ENCODE data around the gene MOCOS.
"Not testable (repeated sequence)": the region's sequence is repeated elsewhere in the genome, so short reads cannot be mapped to it uniquely, and the experiment has no call there.

The MOCOS gene, protein sequence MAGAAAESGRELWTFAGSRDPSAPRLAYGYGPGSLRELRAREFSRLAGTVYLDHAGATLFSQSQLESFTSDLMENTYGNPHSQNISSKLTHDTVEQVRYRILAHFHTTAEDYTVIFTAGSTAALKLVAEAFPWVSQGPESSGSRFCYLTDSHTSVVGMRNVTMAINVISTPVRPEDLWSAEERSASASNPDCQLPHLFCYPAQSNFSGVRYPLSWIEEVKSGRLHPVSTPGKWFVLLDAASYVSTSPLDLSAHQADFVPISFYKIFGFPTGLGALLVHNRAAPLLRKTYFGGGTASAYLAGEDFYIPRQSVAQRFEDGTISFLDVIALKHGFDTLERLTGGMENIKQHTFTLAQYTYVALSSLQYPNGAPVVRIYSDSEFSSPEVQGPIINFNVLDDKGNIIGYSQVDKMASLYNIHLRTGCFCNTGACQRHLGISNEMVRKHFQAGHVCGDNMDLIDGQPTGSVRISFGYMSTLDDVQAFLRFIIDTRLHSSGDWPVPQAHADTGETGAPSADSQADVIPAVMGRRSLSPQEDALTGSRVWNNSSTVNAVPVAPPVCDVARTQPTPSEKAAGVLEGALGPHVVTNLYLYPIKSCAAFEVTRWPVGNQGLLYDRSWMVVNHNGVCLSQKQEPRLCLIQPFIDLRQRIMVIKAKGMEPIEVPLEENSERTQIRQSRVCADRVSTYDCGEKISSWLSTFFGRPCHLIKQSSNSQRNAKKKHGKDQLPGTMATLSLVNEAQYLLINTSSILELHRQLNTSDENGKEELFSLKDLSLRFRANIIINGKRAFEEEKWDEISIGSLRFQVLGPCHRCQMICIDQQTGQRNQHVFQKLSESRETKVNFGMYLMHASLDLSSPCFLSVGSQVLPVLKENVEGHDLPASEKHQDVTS

DNA sequence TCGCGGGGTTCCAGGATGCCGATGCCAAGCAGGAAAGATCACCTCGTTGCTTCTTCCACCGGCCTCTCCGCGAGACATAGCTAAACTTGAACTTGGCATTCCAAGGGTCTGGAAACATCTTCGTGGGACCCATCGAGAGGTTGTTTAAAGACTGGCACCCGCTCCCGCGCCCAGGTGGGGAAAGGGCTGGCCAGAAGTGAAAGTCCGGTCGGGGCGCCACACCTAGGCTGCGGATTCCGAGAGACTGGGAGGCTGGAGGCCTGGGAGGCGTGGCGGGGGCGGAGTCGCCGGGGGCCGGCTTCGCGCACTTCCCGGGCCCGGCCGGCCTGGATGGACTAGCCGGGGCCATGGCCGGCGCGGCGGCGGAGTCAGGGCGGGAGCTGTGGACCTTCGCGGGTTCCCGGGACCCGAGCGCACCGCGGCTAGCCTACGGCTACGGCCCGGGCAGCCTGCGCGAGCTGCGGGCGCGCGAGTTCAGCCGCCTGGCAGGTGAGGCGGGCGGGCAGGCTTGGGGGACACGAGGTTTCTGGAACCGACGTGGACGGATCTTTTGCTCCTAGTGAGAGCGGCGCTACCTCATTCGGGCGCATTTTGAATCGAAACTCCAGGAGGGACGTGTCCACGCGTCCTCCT lies at the start of gene MOCOS:
TSS of gene MOCOS (plus strand) at position 305 of the 633 bp plus-strand sequence. CDS start at position 348, 43 bp downstream.
- peak; percentile 86 for DNase-seq

DNA sequence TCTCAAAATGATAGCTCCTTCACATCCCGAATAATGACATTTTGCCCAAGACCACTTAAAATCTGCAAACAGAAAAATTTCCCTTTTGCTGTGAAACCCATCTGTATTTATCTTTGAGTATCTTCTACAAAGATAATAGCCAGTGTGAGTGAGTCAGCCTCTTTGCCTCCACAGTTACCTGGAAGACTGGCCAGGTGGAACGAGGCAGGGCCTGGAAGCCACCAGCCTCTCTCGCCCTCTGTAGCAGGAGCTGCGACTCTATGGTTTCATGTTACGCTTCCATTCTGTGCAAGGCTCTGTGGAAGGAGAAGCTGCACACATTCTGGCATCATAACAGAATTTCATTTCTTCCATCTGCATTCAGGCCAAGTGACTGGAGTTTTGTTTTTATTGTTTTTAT lies 48.1 kb upstream of the MOCOS start:
- DNase-seq, result no peak

- DNase-seq, result no peak
Observed at GRCh38 chr18:36141576-36141975, 45.7 kb upstream of the MOCOS start.

- no peak for DNase-seq
Observed at GRCh38 chr18:36142751-36143150, 44.5 kb upstream of the MOCOS start.

GRCh38 chr18:36143391-36143790 lies 43.9 kb upstream of the MOCOS start:
- no peak for DNase-seq

- DNase-seq, result no peak
Observed at GRCh38 chr18:36149514-36150289, 37.6 kb upstream of the MOCOS start.

DNA sequence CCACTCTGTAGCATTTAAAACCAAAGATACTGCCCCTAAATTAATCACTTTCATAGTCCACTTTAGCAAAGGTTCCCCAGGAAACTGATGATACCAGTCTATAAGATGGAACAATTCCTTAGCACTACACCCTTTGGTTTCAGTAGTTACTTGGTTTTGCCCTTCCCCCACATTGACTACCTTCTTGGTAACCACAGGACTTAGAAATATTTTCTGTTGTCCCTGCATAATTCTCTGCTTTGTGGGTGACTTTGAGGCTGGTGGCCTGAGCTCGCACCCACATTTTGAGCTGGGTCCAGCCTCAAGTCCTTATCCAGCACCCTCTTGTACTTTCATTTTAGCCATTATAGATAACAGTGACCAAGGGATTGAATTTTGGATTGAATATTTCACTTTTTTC lies 34.5 kb upstream of the MOCOS start:
- DNase-seq, result no peak

DNA sequence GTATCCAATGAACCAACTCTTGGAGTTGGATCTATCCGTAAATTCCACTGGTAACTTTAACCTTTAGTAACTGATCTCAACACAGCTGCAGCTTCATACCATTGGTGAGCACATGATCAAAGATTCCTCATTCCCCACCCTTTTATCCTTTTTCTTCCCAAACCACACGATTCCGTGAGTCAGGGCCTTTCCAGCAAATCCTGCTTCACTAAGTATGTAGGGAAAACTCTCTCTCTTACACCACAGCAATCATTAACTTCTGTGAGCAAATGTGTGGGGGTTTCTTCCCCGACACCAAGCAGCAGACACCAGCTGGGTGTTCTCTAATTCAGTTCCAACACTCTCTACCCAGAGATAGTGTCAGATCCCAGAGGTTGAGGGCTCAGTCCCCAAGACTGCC lies 34.1 kb upstream of the MOCOS start:
- DNase-seq, result no peak

DNA sequence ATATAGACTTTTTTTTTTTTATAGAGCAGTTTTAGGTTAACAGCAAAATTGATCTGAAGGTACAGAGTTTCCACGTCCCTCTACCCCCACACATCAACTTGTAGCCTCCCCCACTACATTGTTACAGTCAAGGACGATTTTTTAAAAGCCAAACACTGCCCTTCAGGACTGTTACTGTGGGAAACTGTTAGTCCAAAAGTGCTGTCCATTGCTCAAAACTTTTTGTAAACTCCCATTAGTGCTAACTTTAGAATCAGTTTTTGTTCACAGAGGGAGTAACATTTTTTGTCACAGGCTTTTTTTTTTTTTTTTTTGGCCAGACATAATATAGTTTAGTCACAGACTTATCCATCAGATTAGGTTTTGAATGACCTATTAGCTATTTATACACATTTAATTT lies 33.5 kb upstream of the MOCOS start:
- DNase-seq, result no peak

GRCh38 chr18:36155851-36156757 lies 31.2 kb upstream of the MOCOS start:
- DNase-seq, result no peak

- no peak for DNase-seq
Observed at GRCh38 chr18:36157441-36157840, 29.9 kb upstream of the MOCOS start.

DNA sequence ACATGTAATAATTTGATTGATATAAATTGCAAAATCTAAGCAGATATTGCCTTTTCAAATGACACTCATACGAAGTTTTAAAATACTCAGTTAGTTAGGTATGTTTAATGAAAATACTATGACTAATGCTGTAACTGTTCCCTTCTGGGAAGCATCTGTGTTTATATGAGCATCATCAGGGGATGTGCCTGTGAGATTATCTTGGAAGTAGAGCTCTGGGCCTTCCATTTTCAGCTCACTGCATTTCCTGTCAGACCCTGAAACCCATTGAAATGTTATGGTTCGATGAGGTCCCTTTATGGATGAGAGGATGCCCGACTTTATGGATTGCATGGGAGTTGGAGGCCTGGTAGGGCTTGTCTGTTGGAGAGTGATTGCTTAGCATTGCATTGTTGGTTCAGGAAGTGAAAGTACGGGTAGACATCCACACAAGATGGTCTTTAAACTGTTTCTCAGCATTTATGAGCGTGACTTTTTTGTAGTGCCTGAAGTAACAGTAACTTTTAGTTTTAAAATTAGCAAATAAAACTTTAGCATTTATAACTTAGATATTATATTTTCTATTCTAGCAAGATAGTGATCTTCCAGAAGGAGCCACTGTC lies 28.9 kb upstream of the MOCOS start:
- DNase-seq, result no peak

DNA sequence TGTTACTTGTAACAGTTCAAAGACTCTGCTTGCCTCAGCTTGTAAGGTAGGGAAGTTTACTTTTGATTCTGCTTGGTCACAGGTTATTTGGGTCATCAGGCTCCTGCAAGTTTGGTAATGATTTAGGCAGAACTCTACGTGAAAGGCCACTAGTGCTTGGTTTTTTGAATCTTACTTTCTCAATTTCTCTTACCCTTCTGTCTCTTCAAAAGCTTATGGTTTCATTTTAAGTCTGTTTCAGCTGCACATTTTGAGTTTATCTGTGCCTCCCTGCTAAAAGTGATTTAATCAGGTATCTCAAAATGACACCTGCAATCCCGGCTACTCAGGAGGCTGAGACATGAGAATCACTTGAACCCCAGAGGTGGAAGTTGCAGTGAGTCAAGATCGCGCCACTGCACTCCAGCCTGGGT lies 26.3 kb upstream of the MOCOS start:
- DNase-seq, result no peak

DNA sequence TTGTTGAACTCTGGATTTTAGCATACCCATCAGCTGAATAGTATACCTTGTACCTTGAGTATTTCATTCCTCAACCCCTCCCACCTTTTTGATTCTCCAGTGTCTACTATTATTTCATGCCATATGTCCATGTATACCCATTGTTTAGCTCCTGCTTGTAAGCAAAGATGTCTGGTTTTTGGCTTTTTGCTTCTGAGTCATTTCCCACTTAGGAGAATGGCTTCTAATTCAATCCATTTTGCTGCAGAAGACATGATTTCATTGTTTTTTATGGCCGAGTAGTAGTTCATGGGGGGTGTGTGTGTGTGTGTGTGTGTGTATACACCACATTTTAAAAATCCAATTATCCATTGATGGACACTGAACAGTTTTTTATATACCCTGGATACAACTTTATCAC lies 24.3 kb upstream of the MOCOS start:
- DNase-seq, result no peak

GRCh38 chr18:36167692-36168218 lies 19.5 kb upstream of the MOCOS start:
- DNase-seq, result no peak

DNA sequence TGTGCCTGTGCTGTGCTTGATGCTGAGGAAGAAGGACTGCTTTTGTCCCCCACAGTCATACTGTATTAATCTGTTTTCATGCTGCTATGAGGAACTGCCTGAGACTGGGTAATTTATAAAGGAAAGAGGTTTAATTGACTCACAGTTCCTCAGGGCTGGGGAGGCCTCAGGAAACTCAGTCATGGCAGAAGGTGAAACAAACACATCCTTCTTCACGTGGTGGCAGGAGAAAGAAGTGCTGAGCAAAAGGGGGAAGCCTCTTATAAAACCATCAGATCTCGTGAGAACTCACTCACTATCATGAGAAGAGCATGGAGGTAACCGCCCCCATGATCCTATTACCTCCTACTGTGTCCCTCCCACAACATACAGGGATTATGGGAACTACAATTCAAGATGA lies 19.0 kb upstream of the MOCOS start:
- DNase-seq, result not testable (repeated sequence)

- DNase-seq, result no peak
Observed at GRCh38 chr18:36169938-36170337, 17.4 kb upstream of the MOCOS start.

DNA sequence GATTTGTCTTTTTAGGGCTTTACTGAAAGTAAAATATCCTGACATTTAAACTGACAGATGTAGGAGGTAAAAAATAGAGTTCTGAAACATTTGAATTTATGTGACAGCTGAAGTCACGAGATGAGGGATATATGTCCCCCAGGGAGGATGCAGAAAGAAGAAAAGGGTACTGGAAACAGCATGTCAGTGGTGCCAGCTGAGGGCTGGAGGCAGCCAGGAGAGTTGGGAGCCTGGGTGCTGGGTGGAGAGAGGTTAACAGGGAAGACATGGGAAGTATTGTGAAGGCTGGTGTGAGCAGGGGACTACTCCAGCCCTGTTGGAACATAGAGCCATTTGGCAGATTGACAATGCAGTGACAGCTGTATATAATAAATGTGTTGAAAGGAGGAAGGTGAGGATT lies 11.8 kb upstream of the MOCOS start:
- DNase-seq, result no peak

GRCh38 chr18:36176177-36176584 lies 11.1 kb upstream of the MOCOS start:
- DNase-seq, result no peak

DNA sequence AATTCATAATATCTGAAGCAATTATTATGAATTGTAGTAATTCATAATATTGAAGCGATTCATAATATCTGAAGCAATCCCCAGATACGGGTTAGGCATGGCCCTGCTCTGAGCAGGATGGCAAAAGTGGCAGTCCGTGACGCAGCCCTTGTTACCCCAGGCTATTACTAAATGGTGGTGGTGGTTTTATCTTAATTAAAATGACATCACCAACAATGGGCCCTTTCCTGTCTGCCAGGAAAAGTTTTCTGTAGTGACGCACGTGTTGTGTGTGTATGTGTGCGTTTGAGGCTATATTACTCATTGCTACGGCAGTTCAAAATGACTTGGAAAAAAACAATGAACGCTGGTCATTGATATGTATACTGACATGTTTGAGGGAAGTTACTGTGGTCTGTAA lies 10.6 kb upstream of the MOCOS start:
- no peak for DNase-seq

DNA sequence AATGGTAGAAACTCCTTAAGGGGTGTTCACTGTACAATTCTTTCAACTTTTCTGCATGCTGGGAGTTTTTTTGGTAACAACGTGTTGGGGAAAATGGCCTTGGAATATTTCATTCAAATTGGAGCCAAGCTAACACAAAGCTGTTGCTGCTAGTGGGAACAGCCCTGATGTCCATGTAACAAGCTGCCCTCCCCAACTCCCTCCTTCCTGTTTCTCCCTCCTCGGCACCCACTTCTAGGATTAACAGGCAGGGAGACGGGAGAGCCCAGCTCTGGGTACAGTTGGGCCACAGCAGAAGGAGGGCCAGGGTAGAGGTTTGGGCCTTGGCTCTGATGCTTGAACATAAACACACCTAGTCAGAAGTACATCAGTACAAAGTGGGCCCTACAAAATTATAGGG lies 9.4 kb upstream of the MOCOS start:
- DNase-seq, result no peak

Measured in left hindlimb (tissue), 1 donor.